DOHH2 (cell line): ENCODE measurements around the gene XPC.
"Not testable (repeated sequence)": the region's sequence is repeated elsewhere in the genome, so short reads cannot be mapped to it uniquely, and the experiment has no call there.

Experiments used
- CTCF ChIP-seq: fragments of 200-600 bp; sonication (generic); IDR thresholded peaks from one replicate; pipeline ENCODE4 v1.5.1; 2014; ENCODE audit warnings: antibody characterized with exemption, mild to moderate bottlenecking, low read depth, low read length; ENCODE audit not compliant: poor library complexity, severe bottlenecking
- EZH2phosphoT487 ChIP-seq: fragments of 200-600 bp; sonication (generic); IDR thresholded peaks from 2 replicates; pipeline ENCODE4 v1.6.1; 2017; ENCODE audit warnings: borderline replicate concordance, mild to moderate bottlenecking, antibody characterized with exemption, low read length, moderate library complexity, mixed read lengths

GRCh38 chr3:14120921-14121448 is 57.4 kb downstream of the XPC start:
- TF ChIP-seq CTCF, EZH2phosphoT487: not testable (repeated sequence)
